ENCODE results near the gene ATP8A2.

GRCh38 chr13:25518441-25518840, 146.7 kb downstream of the ATP8A2 start:
- TF ChIP-seq, protein P1, sequence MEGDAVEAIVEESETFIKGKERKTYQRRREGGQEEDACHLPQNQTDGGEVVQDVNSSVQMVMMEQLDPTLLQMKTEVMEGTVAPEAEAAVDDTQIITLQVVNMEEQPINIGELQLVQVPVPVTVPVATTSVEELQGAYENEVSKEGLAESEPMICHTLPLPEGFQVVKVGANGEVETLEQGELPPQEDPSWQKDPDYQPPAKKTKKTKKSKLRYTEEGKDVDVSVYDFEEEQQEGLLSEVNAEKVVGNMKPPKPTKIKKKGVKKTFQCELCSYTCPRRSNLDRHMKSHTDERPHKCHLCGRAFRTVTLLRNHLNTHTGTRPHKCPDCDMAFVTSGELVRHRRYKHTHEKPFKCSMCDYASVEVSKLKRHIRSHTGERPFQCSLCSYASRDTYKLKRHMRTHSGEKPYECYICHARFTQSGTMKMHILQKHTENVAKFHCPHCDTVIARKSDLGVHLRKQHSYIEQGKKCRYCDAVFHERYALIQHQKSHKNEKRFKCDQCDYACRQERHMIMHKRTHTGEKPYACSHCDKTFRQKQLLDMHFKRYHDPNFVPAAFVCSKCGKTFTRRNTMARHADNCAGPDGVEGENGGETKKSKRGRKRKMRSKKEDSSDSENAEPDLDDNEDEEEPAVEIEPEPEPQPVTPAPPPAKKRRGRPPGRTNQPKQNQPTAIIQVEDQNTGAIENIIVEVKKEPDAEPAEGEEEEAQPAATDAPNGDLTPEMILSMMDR (IDR thresholded peaks at IDR 0.05; ENCODE audit: low read depth, low read length): no peak
- TF ChIP-seq POLR2A (IDR thresholded peaks at IDR 0.05; ENCODE audit: extremely low read depth, insufficient read length): no peak

All from NB4 (cell line).